Upper lobe of left lung (tissue), 6 donors: ENCODE data around the gene TAP1. TPM values are rescaled to one million over a fixed set of nuclear protein-coding genes. Genes with fewer than 3 reads are reported as not detected.
"Not testable (repeated sequence)": the region's sequence is repeated elsewhere in the genome, so short reads cannot be mapped to it uniquely, and the experiment has no call there.

ENCODE experiments used
- ATAC-seq, 2 donors: fragments of 200-7000 bp; cut with Tn5 transposase; one replicate each; pipeline ENCODE4 v1.9.1; 2022; ENCODE audit warnings: mild to moderate bottlenecking in 2 of 2, moderate library complexity in 2 of 2; ENCODE audit not compliant: low FRiP score in 2 of 2
- DNase-seq, 2 donors: peaks; one replicate each; pipeline ENCODE4 v3.0.0-alpha.2; 2019 to 2020
- H3K27ac ChIP-seq, 4 donors: fragments of 200-600 bp; sonication (generic); one replicate each; pipeline ENCODE4 v1.5.1; 2016 to 2019
- H3K27me3 ChIP-seq, 4 donors: fragments of 200-600 bp; sonication (generic); one replicate each; pipeline ENCODE4 v1.5.1; 2017 to 2019
- H3K36me3 ChIP-seq, 4 donors: fragments of 200-600 bp; sonication (generic); one replicate each; pipeline ENCODE4 v1.5.1; 2016 to 2019
- H3K4me1 ChIP-seq, 4 donors: fragments of 200-600 bp; sonication (generic); one replicate each; pipeline ENCODE4 v1.5.1; 2018 to 2019
- H3K4me3 ChIP-seq, 4 donors: fragments of 200-600 bp; sonication (generic); one replicate each; pipeline ENCODE4 v1.5.1; 2017 to 2019; ENCODE audit warnings: mild to moderate bottlenecking in 2 of 4, moderate library complexity in 1 of 4
- H3K9me3 ChIP-seq, 4 donors: fragments of 200-600 bp; sonication (generic); one replicate each; pipeline ENCODE4 v1.5.1; 2018 to 2019
- EP300 ChIP-seq, 4 donors: sonication (generic); formaldehyde crosslinking; IDR thresholded peaks; one replicate each; pipeline ENCODE4 v1.5.1; 2017; ENCODE audit warnings: antibody characterized with exemption in 4 of 4, control low read depth in 2 of 4
- POLR2A ChIP-seq, 4 donors: fragments of 450-650 bp; IDR thresholded peaks; one replicate each; pipeline ENCODE4 v1.5.1; 2016 to 2017; ENCODE audit warnings: antibody characterized with exemption in 4 of 4, mild to moderate bottlenecking in 2 of 4
- POLR2AphosphoS5 ChIP-seq, 2 donors: sonication (generic); formaldehyde crosslinking; IDR thresholded peaks; one replicate each; pipeline ENCODE4 v1.5.1; 2017; ENCODE audit warnings: antibody characterized with exemption in 2 of 2
- WGBS, 2 donors: methylation state at CpG; one replicate each; pipeline ENCODE4 v1.1.5; 2017 to 2018; 5-methylcytosine and 5-hydroxymethylcytosine counted together
- total RNA-seq, 6 donors: library from RNA; depleted of rRNA in 4 of 6; stranded (reverse); fragments of >200 nt in 4 of 6; gene quantifications; one replicate each; pipeline versions ENCODE4 v1.1.0 to v1.2.1, GENCODE V29; 2016 to 2021
- TF ChIP-seq, protein P1 (sequence below), 6 experiments: fragments of 450-650 bp in 4 of 6; fragments of 200-600 bp in 2 of 6; sonication (generic) in 2 of 6; IDR thresholded peaks; one replicate each; pipeline ENCODE4 v1.5.1; 2016 to 2019; ENCODE audit warnings: antibody characterized with exemption in 6 of 6
- donor health status: DM: no; HTN: no; CAD: no; lungs with moderate emphysema.
- donor health status: DM: no; HTN: yes; CAD: no; lungs with severe emphysema.

The TAP1 gene
- total RNA-seq, 6 donors from 2014 or later = 56.9 to 87.0 (median 69.8) TPM

DNA sequence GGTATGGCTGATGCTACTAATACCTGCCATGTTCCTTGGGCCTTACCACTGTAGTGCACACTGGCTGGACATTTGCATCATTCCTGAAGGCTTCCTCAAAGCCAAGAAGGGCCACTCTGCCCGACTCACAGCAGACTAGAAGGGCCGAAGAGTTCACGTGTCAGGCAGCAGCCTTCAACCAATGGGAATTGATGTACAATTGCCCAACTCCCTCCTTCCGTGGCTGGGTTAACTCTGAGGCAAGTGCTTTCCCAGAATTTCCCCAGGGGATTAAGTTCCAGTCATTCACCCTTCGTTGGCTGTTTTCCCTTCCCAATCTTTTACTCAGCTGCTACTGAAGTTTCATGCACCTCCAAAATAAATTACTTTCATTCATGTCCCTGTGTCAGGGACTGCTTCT is 30.3 kb upstream of the TAP1 start:
- WGBS, 2 donors = 15 to 24% methylated on average over 5 of the region's 5 CpGs
- H3K27ac ChIP-seq = no peak overlapping the region
- ATAC-seq (peak; percentile 66 to 81), DNase-seq (peak in 1 of 2 donors; percentile 88)
- no peaks in the 10 kb centered on the region for H3K36me3 ChIP-seq
- H3K4me1 ChIP-seq = peaks cover 0 to 8% (median 2%) of the 10 kb centered on the region in 4 donors
- TF ChIP-seq POLR2AphosphoS5 (IDR thresholded peaks at IDR 0.05) (peak; percentile 38 to 64), POLR2A (IDR thresholded peaks at IDR 0.05) (no peak), EP300 (IDR thresholded peaks at IDR 0.05) (peak in 2 of 4 donors; percentile 10 to 15)
- TF ChIP-seq, protein P1, sequence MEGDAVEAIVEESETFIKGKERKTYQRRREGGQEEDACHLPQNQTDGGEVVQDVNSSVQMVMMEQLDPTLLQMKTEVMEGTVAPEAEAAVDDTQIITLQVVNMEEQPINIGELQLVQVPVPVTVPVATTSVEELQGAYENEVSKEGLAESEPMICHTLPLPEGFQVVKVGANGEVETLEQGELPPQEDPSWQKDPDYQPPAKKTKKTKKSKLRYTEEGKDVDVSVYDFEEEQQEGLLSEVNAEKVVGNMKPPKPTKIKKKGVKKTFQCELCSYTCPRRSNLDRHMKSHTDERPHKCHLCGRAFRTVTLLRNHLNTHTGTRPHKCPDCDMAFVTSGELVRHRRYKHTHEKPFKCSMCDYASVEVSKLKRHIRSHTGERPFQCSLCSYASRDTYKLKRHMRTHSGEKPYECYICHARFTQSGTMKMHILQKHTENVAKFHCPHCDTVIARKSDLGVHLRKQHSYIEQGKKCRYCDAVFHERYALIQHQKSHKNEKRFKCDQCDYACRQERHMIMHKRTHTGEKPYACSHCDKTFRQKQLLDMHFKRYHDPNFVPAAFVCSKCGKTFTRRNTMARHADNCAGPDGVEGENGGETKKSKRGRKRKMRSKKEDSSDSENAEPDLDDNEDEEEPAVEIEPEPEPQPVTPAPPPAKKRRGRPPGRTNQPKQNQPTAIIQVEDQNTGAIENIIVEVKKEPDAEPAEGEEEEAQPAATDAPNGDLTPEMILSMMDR (IDR thresholded peaks at IDR 0.05) = no peak
- H3K9me3 ChIP-seq = no peaks in the 10 kb centered on the region
- H3K27me3 ChIP-seq = no peaks in the 10 kb centered on the region
- no peak overlapping the region for H3K4me3 ChIP-seq

GRCh38 chr6:32882879-32883250 is 29.4 kb upstream of the TAP1 start:
- no peak overlapping the region for H3K27ac ChIP-seq
- WGBS, 2 donors = 74 to 86% methylated on average over 1 of the region's 1 CpG
- no peaks in the 10 kb centered on the region for H3K27me3 ChIP-seq
- DNase-seq (no peak), ATAC-seq (no peak)
- H3K9me3 ChIP-seq = no peaks in the 10 kb centered on the region
- TF ChIP-seq POLR2A (IDR thresholded peaks at IDR 0.05) = no peak
- TF ChIP-seq, protein P1 (IDR thresholded peaks at IDR 0.05) = no peak
- TF ChIP-seq POLR2AphosphoS5 (IDR thresholded peaks at IDR 0.05) = no peak
- TF ChIP-seq EP300 (IDR thresholded peaks at IDR 0.05) = no peak
- peaks cover 0 to 8% (median 2%) of the 10 kb centered on the region in 4 donors for H3K4me1 ChIP-seq
- no peaks in the 10 kb centered on the region for H3K36me3 ChIP-seq
- no peak overlapping the region for H3K4me3 ChIP-seq

- 92 to 93% methylated on average over 3 of the region's 3 CpGs for WGBS, 2 donors
- H3K4me3 ChIP-seq, H3K9me3 ChIP-seq, H3K4me1 ChIP-seq, H3K27me3 ChIP-seq, DNase-seq, H3K27ac ChIP-seq, H3K36me3 ChIP-seq, ATAC-seq: not testable (repeated sequence)
These were observed 27.5 kb upstream of the TAP1 start for GRCh38 chr6:32880962-32881361.

DNA sequence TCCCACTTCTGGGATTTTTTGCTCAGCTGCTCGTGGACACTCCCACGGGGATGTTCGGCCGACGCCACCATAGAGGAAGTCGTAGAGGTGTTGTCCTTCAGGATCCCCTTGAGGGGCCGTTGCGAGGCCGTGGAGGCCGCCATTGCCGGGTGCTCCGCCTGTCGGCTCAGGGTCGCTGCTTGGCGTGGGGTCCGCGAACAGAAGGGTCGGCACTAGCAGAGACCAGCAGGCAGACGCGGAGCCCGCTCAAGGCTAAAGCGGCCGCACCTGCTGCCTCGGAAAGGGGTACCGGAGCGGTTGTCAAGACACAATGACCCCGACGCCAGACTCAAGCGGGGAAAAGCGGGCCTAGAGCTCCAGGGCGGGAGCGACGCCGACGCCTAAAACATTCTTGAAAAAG is 26.2 kb upstream of the TAP1 start:
- TF ChIP-seq, protein P1 (IDR thresholded peaks at IDR 0.05) = no peak
- TF ChIP-seq EP300 (IDR thresholded peaks at IDR 0.05) = no peak
- TF ChIP-seq POLR2AphosphoS5 (IDR thresholded peaks at IDR 0.05) = no peak
- TF ChIP-seq POLR2A (IDR thresholded peaks at IDR 0.05) = no peak
- H3K27ac ChIP-seq = no peak overlapping the region
- peak in 1 of 2 donors; percentile 75 for DNase-seq
- ATAC-seq = no peak
- 67 to 74% methylated on average over 25 to 35 of the region's 35 CpGs for WGBS, 2 donors
- H3K4me3 ChIP-seq = peak overlapping the region in 1 of 4 donors; percentile 13
- no peaks in the 10 kb centered on the region for H3K36me3 ChIP-seq
- peaks cover 0 to 8% (median 2%) of the 10 kb centered on the region in 4 donors for H3K4me1 ChIP-seq
- no peaks in the 10 kb centered on the region for H3K9me3 ChIP-seq
- H3K27me3 ChIP-seq = no peaks in the 10 kb centered on the region

DNA sequence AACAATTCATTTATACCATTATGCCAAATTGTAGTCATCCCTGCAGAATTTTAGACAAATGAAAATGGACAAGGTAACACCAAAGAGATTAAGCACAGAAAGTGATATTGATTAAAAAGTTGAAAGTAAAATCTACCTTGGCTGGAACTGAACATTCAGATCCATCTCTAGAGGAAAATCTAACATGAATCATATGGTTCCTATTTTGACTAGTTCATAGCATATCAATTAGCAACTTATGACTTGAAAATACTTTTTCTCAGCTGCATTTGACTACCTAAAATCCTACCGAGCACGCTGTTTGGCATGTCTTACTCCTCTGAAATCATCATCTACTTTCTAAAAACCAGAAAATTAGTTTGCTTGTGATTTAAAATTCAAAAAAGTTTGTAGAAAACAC is 23.1 kb upstream of the TAP1 start:
- WGBS, 2 donors = 90 to 97% methylated on average over 2 of the region's 2 CpGs
- Histone ChIP-seq H3K27ac (no peak overlapping the region), H3K27me3 (no peaks in the 10 kb centered on the region), H3K36me3 (no peaks in the 10 kb centered on the region), H3K9me3 (no peaks in the 10 kb centered on the region), H3K4me1 (no peaks in the 10 kb centered on the region), H3K4me3 (no peak overlapping the region)
- ATAC-seq (no peak), DNase-seq (no peak)
- TF ChIP-seq, protein P1 (IDR thresholded peaks at IDR 0.05) = no peak
- TF ChIP-seq POLR2A (IDR thresholded peaks at IDR 0.05) = no peak
- no peak for TF ChIP-seq POLR2AphosphoS5 (IDR thresholded peaks at IDR 0.05)
- no peak for TF ChIP-seq EP300 (IDR thresholded peaks at IDR 0.05)

DNA sequence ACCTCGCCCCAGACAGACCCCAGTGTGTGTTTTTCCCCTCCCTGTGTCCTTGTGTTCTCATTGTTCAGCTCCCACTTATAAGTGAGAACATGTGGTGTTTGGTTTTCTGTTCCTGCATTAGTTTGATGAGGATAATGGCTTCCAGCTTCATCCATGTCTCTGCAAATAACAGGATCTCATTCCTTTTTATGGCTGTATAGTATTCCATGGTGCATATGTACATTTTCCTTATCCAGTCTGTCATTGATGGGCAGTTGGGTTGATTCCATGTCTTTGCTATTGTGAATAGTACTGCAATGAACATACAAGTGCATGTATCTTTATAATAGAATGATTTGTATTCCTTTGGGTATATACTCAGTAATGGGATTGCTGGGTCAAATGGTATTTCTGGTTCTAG is 20.4 kb upstream of the TAP1 start:
- H3K27ac ChIP-seq, ATAC-seq, DNase-seq, H3K36me3 ChIP-seq, H3K27me3 ChIP-seq, H3K9me3 ChIP-seq, H3K4me3 ChIP-seq, H3K4me1 ChIP-seq: not testable (repeated sequence)
- 14 to 82% methylated on average over 1 of the region's 1 CpG for WGBS, 2 donors
